ENCODE data around the gene CHIC1.

DNA sequence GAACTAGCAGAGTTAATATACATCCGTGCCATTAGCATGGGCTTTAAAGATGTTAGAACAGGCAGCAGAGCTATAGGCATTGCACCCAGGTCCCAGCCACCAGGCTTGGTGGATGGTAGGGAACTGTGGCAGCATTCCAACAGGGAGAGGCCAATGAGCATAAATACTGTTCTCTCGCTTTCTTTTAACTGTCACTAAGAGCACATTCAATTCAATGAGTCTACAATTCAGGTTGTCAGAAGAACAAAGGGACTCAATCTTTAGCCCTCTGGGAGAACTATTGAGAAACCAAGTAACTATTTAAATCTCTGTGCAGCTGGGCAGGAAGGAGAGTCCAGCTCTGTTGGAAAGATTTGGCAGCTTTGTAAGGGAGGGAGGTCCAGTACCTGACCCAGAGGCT is 165.6 kb downstream of the CHIC1 start:
- TF ChIP-seq EZH2 (IDR thresholded peaks at IDR 0.05; ENCODE audit: borderline replicate concordance, low read length) = no peak
- TF ChIP-seq, protein P1, sequence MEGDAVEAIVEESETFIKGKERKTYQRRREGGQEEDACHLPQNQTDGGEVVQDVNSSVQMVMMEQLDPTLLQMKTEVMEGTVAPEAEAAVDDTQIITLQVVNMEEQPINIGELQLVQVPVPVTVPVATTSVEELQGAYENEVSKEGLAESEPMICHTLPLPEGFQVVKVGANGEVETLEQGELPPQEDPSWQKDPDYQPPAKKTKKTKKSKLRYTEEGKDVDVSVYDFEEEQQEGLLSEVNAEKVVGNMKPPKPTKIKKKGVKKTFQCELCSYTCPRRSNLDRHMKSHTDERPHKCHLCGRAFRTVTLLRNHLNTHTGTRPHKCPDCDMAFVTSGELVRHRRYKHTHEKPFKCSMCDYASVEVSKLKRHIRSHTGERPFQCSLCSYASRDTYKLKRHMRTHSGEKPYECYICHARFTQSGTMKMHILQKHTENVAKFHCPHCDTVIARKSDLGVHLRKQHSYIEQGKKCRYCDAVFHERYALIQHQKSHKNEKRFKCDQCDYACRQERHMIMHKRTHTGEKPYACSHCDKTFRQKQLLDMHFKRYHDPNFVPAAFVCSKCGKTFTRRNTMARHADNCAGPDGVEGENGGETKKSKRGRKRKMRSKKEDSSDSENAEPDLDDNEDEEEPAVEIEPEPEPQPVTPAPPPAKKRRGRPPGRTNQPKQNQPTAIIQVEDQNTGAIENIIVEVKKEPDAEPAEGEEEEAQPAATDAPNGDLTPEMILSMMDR (conservative IDR thresholded peaks at IDR 0.05 in 1 of 2, IDR thresholded peaks at IDR 0.05 in 1 of 2; ENCODE audit: extremely low read depth in 1 of 2, insufficient read depth in 1 of 2, low read depth in 1 of 2, low read length in 2 of 2) = no peak
